Fibroblast of pulmonary artery (primary cell): Measurements from ENCODE around the gene TGM2.
A peak's percentile ranks its signal among the peaks of the same experiment; 100 is the strongest.

Experiments used
- DNase-seq: peaks from one replicate; pipeline ENCODE4 v3.0.0-alpha.2; 2010; ENCODE audit warnings: low read depth
- H3K4me3 ChIP-seq: replicated peaks from 2 replicates; pipeline ENCODE4 v1.5.1; 2011; ENCODE audit warnings: low read depth, mild to moderate bottlenecking, control low read depth, low read length, moderate library complexity
- TF ChIP-seq, protein P1 (sequence below): IDR thresholded peaks from 2 replicates; pipeline ENCODE4 v1.5.1; 2011; ENCODE audit warnings: mild to moderate bottlenecking, control low read depth, low read length, inconsistent platforms; ENCODE audit errors: missing control alignments

The TGM2 gene

GRCh38 chr20:38170219-38170825 is 5.3 kb upstream of the TGM2 start:
- TF ChIP-seq, protein P1, sequence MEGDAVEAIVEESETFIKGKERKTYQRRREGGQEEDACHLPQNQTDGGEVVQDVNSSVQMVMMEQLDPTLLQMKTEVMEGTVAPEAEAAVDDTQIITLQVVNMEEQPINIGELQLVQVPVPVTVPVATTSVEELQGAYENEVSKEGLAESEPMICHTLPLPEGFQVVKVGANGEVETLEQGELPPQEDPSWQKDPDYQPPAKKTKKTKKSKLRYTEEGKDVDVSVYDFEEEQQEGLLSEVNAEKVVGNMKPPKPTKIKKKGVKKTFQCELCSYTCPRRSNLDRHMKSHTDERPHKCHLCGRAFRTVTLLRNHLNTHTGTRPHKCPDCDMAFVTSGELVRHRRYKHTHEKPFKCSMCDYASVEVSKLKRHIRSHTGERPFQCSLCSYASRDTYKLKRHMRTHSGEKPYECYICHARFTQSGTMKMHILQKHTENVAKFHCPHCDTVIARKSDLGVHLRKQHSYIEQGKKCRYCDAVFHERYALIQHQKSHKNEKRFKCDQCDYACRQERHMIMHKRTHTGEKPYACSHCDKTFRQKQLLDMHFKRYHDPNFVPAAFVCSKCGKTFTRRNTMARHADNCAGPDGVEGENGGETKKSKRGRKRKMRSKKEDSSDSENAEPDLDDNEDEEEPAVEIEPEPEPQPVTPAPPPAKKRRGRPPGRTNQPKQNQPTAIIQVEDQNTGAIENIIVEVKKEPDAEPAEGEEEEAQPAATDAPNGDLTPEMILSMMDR: no peak

DNA sequence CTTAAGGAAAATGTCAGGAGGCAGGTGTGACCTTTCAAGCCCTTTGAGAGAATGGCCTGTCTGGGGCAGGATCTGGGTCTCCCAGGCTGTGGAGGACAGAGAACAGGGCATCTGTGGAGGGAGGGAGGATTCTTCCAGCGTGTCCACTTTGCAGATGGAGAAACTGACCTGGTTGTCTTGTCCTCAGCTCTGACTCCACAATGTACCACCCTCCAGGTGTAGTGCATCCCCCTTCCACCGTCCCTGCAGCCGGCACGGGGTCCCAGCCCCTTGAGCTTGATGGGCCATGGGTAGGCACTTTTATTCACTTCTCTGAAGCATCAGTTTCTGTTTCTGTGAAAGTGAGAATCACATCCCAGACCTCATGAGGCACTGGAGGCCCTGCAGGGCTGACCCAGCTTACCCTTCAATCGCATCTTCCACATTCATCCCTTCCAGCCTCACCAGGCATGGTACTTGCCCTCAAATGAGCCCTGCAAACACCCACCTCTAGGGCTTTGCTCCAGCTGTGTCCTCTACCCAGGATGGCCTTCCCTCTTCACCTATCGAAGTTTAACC is 4.6 kb upstream of the TGM2 start:
- TF ChIP-seq, protein P1: no peak
- H3K4me3 ChIP-seq: no peak overlapping the region
- DNase-seq: no peak

More at GRCh38 chr20:38170219-38170825, 5.3 kb upstream of the TGM2 start:
- H3K4me3 ChIP-seq: no peak overlapping the region
- DNase-seq: no peak

GRCh38 chr20:38168791-38169589 is 3.9 kb upstream of the TGM2 start:
- no peak overlapping the region for H3K4me3 ChIP-seq
- DNase-seq: no peak
- TF ChIP-seq, protein P1: no peak

- TF ChIP-seq, protein P1: no peak
- no peak overlapping the region for H3K4me3 ChIP-seq
- DNase-seq: peak; percentile 96
These were observed 3.0 kb upstream of the TGM2 start for GRCh38 chr20:38167851-38168760.

- TF ChIP-seq, protein P1: no peak
- H3K4me3 ChIP-seq: no peak overlapping the region
- DNase-seq: no peak
These were observed 2.3 kb upstream of the TGM2 start for GRCh38 chr20:38167328-38167850.

DNA sequence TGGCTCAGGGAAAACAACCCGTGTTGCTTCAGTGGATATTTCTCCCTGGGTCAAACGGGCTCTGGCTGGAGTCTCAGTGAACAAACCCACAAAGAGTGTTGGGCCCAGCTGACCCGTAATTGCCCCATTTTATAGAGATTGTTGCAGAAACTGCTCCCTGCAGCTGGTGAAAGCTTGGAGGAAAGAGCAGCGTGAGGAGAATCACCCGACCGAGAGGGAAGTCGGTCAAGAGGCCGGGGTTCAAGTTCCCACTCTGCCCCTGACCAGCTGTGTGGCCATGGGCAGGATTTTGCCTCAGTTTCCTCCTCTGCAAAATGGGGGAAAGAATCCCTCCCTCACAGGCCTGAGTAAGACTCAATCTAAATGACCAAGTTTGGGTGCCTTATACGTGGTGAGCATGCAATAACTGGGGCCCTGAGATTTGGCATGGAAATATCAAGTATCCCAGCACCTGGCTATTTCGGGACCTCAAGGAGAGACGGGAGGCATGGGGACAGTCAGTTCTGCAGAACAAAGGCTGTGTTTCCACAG is 1.7 kb upstream of the TGM2 start:
- TF ChIP-seq, protein P1: no peak
- no peak for DNase-seq
- no peak overlapping the region for H3K4me3 ChIP-seq
